ENCODE measurements around the gene EME1.

- TF ChIP-seq BHLHE40 (IDR thresholded peaks at IDR 0.05; ENCODE audit: low read depth, low read length): no peak
- no peak for TF ChIP-seq CTCF (conservative IDR thresholded peaks at IDR 0.05; ENCODE audit: low read depth, low read length)
- TF ChIP-seq POLR2A (IDR thresholded peaks at IDR 0.05; ENCODE audit: low read depth, low read length): no peak
- no peak for TF ChIP-seq RCOR1 (IDR thresholded peaks at IDR 0.05; ENCODE audit: insufficient replicate concordance, low read length)
- TF ChIP-seq RAD21 (IDR thresholded peaks at IDR 0.05; ENCODE audit: low read length): no peak
- no peak for TF ChIP-seq ELK1 (IDR thresholded peaks at IDR 0.05; ENCODE audit: borderline replicate concordance, low read depth, low read length)
- no peak for TF ChIP-seq SMC3 (IDR thresholded peaks at IDR 0.05; ENCODE audit: low read depth, low read length)
- no peak for TF ChIP-seq CEBPB (IDR thresholded peaks at IDR 0.05; ENCODE audit: low read depth, low read length)
- TF ChIP-seq MAFK (IDR thresholded peaks at IDR 0.05; ENCODE audit: low read depth, low read length): no peak
These were observed 39.2 kb downstream of the EME1 start for GRCh38 chr17:50412188-50412732.
